GM19452 (cell line): ENCODE results near the gene NMS.

Source experiments
- ATAC-seq: cut with Tn5 transposase; IDR thresholded peaks from one replicate; pipeline ENCODE4 v1.9.1; 2021; ENCODE audit not compliant: unreplicated experiment

Gene NMS

GRCh38 chr2:100484390-100484789 lies 14.1 kb downstream of the NMS start:
- ATAC-seq: no peak

- ATAC-seq: no peak
Measured at GRCh38 chr2:100485396-100485795, 15.1 kb downstream of the NMS start.

GRCh38 chr2:100494712-100495111 lies 24.4 kb downstream of the NMS start:
- no peak for ATAC-seq

GRCh38 chr2:100502782-100503181 lies 32.5 kb downstream of the NMS start:
- no peak for ATAC-seq

- ATAC-seq: no peak
Measured at GRCh38 chr2:100504542-100504941, 34.3 kb downstream of the NMS start.

- no peak for ATAC-seq
Measured at GRCh38 chr2:100509066-100509465, 38.8 kb downstream of the NMS start.

GRCh38 chr2:100513650-100514049 lies 43.4 kb downstream of the NMS start:
- ATAC-seq: no peak

GRCh38 chr2:100517556-100517955 lies 47.3 kb downstream of the NMS start:
- no peak for ATAC-seq

- ATAC-seq: no peak
Measured at GRCh38 chr2:100518801-100519200, 48.5 kb downstream of the NMS start.

- no peak for ATAC-seq
Measured at GRCh38 chr2:100520224-100520623, 49.9 kb downstream of the NMS start.

GRCh38 chr2:100522430-100522829 lies 52.1 kb downstream of the NMS start:
- ATAC-seq: no peak

GRCh38 chr2:100524331-100524730 lies 54.0 kb downstream of the NMS start:
- ATAC-seq: no peak

- no peak for ATAC-seq
Measured at GRCh38 chr2:100526868-100527267, 56.6 kb downstream of the NMS start.

GRCh38 chr2:100527440-100528015 lies 57.2 kb downstream of the NMS start:
- no peak for ATAC-seq

- no peak for ATAC-seq
Measured at GRCh38 chr2:100529176-100529575, 58.9 kb downstream of the NMS start.

GRCh38 chr2:100529900-100530299 lies 59.6 kb downstream of the NMS start:
- no peak for ATAC-seq
